Muscle layer of duodenum (tissue), 2 donors: ENCODE results near the gene SLC15A1.
"Not testable (repeated sequence)": the region's sequence is repeated elsewhere in the genome, so short reads cannot be mapped to it uniquely, and the experiment has no call there.

Experiments
- H3K27ac ChIP-seq: one replicate; pipeline ENCODE4 v1.7.0; 2013; ENCODE audit warnings: mild to moderate bottlenecking, low read length
- H3K27me3 ChIP-seq: one replicate; pipeline ENCODE4 v1.7.0; 2013; ENCODE audit warnings: low read depth, mild to moderate bottlenecking, control low read depth, low read length
- H3K36me3 ChIP-seq, 2 donors: one replicate each; pipeline ENCODE4 v1.7.0; 2013; ENCODE audit warnings: low read length in 2 of 2, control low read depth in 1 of 2, mild to moderate bottlenecking in 1 of 2; ENCODE audit not compliant: insufficient read depth in 2 of 2, control insufficient read depth in 1 of 2
- H3K4me1 ChIP-seq, 2 donors: one replicate each; pipeline ENCODE4 v1.7.0; 2013; ENCODE audit warnings: low read length in 2 of 2, mild to moderate bottlenecking in 2 of 2, control low read depth in 1 of 2, moderate library complexity in 1 of 2; ENCODE audit not compliant: insufficient read depth in 2 of 2, control insufficient read depth in 1 of 2
- H3K4me3 ChIP-seq, 2 donors: one replicate each; pipeline ENCODE4 v1.7.0; 2013; ENCODE audit warnings: low read length in 2 of 2, low read depth in 1 of 2, mild to moderate bottlenecking in 1 of 2
- H3K9me3 ChIP-seq, 2 donors: one replicate each; pipeline ENCODE4 v1.7.0; 2013; ENCODE audit warnings: low read length in 2 of 2, control low read depth in 1 of 2, mild to moderate bottlenecking in 1 of 2; ENCODE audit not compliant: control insufficient read depth in 1 of 2
- donor health status: healthy.

The SLC15A1 gene

DNA sequence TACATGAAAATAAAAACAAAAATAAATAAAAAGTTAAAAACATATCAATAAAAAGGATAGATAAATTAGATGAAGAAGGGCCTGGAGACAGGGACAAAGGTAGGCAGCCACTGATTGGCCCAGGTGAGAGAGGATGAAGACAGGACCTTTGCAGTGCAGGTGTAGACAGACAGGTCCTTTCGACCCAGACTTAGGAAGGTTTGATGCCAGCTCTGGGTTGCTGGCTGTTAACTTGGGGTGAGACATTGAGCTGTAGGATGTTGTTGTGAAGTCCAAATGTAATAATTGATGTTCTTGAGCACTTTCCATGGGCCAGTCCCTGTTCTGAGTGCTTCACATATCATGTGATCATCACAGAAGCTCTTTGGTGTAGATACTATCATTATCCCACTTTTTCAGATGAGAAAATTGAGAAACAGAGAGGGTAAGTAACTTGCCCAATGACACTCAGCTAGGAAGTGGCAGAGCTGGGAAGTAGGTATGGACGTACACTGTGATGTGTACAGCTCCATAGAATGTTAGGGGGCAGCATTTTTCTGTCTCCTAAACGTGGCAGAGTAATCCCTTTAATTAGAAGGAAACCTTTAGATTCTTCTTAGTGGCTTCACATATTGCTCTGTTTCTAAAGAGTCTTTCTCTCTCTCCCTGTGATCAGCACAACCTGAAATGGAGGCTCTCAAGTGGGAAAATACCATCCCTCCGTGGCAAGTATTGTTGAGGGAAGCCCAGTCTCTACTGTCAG lies 99.6 kb downstream of the SLC15A1 start:
- Histone ChIP-seq H3K36me3 (no peaks in the 10 kb centered on the region), H3K27me3 (no peaks in the 10 kb centered on the region), H3K4me3 (no peak overlapping the region), H3K9me3 (no peaks in the 10 kb centered on the region), H3K4me1 (no peaks in the 10 kb centered on the region), H3K27ac (no peak overlapping the region)

GRCh38 chr13:98652276-98652675 lies 100.2 kb downstream of the SLC15A1 start:
- Histone ChIP-seq H3K36me3 (no peaks in the 10 kb centered on the region), H3K4me3 (no peak overlapping the region), H3K4me1 (no peaks in the 10 kb centered on the region), H3K27me3 (no peaks in the 10 kb centered on the region), H3K9me3 (no peaks in the 10 kb centered on the region), H3K27ac (no peak overlapping the region)

GRCh38 chr13:98651744-98652143 lies 100.7 kb downstream of the SLC15A1 start:
- no peaks in the 10 kb centered on the region for H3K9me3 ChIP-seq
- H3K4me3 ChIP-seq = no peak overlapping the region
- H3K27ac ChIP-seq = no peak overlapping the region
- H3K36me3 ChIP-seq = no peaks in the 10 kb centered on the region
- H3K27me3 ChIP-seq = no peaks in the 10 kb centered on the region
- no peaks in the 10 kb centered on the region for H3K4me1 ChIP-seq

DNA sequence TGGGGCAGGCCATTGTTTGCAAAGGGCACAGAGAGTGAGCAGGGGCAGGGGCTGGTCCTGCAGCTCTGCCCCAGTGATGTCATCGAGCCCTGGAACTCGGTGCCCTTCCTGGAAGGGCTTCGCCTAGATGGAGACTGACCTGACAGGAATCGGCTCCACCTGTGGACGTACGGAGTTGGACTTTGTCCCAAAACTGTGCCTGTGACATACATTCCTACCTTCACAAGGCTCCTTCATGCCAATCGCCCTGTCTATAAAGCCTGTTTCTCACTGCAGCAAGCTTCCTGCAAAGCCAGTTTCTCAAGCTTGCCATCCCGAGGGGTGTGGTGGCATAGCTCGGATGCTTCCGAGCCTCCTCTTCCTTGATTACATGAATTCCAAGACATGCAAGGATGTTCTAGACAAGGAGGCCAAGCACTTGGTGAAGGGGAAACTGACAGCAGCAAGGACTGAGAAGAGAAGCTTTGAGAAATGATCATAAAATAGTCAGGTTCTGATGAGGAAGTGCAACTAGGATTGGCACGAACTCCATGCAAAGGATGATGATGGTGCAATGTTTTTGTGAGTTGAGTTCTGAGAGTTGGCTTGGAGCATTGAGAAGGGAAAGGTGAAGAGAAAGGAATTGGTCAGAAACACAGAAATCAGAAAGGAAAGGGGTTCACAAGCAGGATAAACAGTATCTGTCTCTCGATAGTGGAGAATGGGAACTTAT lies 101.9 kb downstream of the SLC15A1 start:
- no peak overlapping the region for H3K27ac ChIP-seq
- H3K36me3 ChIP-seq = no peaks in the 10 kb centered on the region

DNA sequence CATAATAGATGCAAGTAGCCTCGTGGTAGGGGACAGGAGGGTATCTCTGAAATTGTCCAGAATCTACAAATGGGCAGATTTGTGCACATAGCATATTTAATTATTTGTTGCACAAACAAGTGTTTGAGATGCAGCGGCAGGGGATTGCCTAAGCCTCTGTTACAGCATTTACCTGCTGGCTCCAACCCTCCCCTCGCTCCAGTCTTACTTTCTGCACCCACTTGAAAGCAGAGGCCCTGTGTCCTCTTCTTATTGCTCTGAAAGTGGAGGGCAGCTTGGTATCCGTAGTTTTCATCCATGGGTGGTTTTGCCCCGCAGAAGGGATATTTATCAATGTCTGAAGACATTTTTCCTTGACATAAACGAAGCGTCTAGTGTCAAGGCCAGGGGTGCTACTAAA lies 102.6 kb downstream of the SLC15A1 start:
- Histone ChIP-seq H3K9me3 (no peaks in the 10 kb centered on the region), H3K4me3 (no peak overlapping the region), H3K27me3 (no peaks in the 10 kb centered on the region), H3K36me3 (no peaks in the 10 kb centered on the region), H3K4me1 (no peaks in the 10 kb centered on the region), H3K27ac (peak overlapping the region; percentile 31)

More for the DNA sequence above, 101.9 kb downstream of the SLC15A1 start:
- Histone ChIP-seq H3K4me1 (no peaks in the 10 kb centered on the region), H3K9me3 (no peaks in the 10 kb centered on the region), H3K4me3 (no peak overlapping the region), H3K27me3 (no peaks in the 10 kb centered on the region)

DNA sequence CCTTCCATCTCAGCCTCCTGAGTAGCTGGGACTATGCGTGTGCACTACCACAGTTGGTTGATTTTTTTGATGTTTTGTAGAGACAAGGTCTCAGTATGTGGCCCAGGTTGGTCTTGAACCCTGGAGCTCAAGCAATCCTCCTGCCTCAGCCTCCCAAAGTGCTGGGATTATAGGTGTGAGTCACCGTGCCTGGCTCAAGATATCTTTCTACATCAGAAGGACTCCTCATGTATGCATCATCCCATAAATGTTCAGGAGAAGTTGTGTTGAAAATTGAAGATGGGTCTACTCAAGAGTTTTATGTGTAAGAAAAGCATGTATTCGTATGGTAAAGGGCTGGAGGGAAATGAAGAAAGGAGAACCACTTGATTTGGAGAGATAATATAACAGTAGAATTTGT lies 103.8 kb downstream of the SLC15A1 start:
- Histone ChIP-seq H3K4me3 (no peak overlapping the region), H3K4me1 (no peaks in the 10 kb centered on the region), H3K36me3 (no peaks in the 10 kb centered on the region), H3K27me3 (no peaks in the 10 kb centered on the region), H3K27ac (no peak overlapping the region), H3K9me3 (no peaks in the 10 kb centered on the region)

- H3K27me3 ChIP-seq = no peaks in the 10 kb centered on the region
- no peaks in the 10 kb centered on the region for H3K36me3 ChIP-seq
- no peaks in the 10 kb centered on the region for H3K9me3 ChIP-seq
- H3K4me1 ChIP-seq = no peaks in the 10 kb centered on the region
- H3K27ac ChIP-seq = no peak overlapping the region
- H3K4me3 ChIP-seq = no peak overlapping the region
Observed at GRCh38 chr13:98648141-98648540, 104.3 kb downstream of the SLC15A1 start.

DNA sequence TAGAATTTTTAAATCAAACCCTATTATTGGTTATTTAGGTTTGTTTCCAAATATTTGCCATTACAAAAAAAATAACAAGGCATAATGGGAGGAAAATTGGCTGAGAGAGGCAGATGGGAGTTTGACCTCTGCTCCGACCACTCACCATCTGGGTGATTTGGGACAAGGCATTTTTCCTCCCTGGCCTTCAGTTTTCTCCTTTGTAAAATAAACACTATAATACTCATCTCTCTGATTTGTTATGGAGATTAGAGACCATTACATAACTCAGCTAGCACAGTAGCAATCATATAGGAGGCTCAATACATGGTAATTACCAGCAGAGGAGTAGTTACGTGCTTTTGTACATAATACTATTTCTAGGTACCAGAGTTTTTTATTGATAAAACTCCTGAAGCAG lies 105.4 kb downstream of the SLC15A1 start:
- no peaks in the 10 kb centered on the region for H3K4me1 ChIP-seq

DNA sequence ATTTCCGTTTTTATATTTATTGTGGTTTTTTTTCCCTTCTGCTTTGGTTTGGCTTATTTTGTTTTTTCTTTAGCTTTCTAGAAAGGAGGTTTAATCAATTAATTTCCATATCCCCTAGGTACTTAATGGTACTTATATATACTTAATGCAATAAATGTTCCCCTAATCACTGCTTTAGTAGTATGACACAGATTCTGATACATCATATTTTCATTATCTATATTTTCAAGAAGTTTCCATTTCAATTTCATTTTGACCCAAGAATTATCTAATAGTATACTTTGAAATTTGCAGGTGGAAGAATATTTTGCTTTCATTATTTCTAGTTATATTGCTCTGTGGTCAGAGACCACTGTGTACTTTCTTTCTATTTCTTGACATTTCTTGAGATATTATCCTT lies 109.0 kb downstream of the SLC15A1 start:
- H3K4me3 ChIP-seq = no peak overlapping the region
- H3K9me3 ChIP-seq = no peaks in the 10 kb centered on the region
- H3K27me3 ChIP-seq = no peaks in the 10 kb centered on the region
- no peak overlapping the region for H3K27ac ChIP-seq
- no peaks in the 10 kb centered on the region for H3K36me3 ChIP-seq
- no peaks in the 10 kb centered on the region for H3K4me1 ChIP-seq

More for the DNA sequence above, 105.4 kb downstream of the SLC15A1 start:
- H3K9me3 ChIP-seq = no peaks in the 10 kb centered on the region
- H3K27ac ChIP-seq = no peak overlapping the region
- H3K4me3 ChIP-seq = no peak overlapping the region
- no peaks in the 10 kb centered on the region for H3K27me3 ChIP-seq
- no peaks in the 10 kb centered on the region for H3K36me3 ChIP-seq

GRCh38 chr13:98641075-98641474 lies 111.4 kb downstream of the SLC15A1 start:
- H3K9me3 ChIP-seq = no peaks in the 10 kb centered on the region
- H3K27ac ChIP-seq = no peak overlapping the region
- no peaks in the 10 kb centered on the region for H3K27me3 ChIP-seq
- no peaks in the 10 kb centered on the region for H3K36me3 ChIP-seq
- no peak overlapping the region for H3K4me3 ChIP-seq
- H3K4me1 ChIP-seq = no peaks in the 10 kb centered on the region

GRCh38 chr13:98639785-98640184 lies 112.7 kb downstream of the SLC15A1 start:
- not testable (repeated sequence) for H3K4me1 ChIP-seq, H3K9me3 ChIP-seq

GRCh38 chr13:98638352-98638751 lies 114.1 kb downstream of the SLC15A1 start:
- not testable (repeated sequence) for H3K27ac ChIP-seq, H3K4me1 ChIP-seq, H3K36me3 ChIP-seq

More at GRCh38 chr13:98639785-98640184, 112.7 kb downstream of the SLC15A1 start:
- H3K27ac ChIP-seq, H3K27me3 ChIP-seq, H3K36me3 ChIP-seq, H3K4me3 ChIP-seq: not testable (repeated sequence)

More at GRCh38 chr13:98638352-98638751, 114.1 kb downstream of the SLC15A1 start:
- not testable (repeated sequence) for H3K4me3 ChIP-seq, H3K9me3 ChIP-seq, H3K27me3 ChIP-seq
